Measurements from ENCODE around the gene SYTL5.

GRCh38 chrX:38138157-38138891 is 132.0 kb downstream of the SYTL5 start:
- no peak for TF ChIP-seq EZH2 (IDR thresholded peaks at IDR 0.05; ENCODE audit: low read depth, unreplicated experiment)
- no peak for TF ChIP-seq CTCF (conservative IDR thresholded peaks at IDR 0.05; ENCODE audit: low read depth in 2 of 2)

All from GM23338 (cell line).